ENCODE measurements around the gene CHD1L. TPM values are rescaled to one million over a fixed set of nuclear protein-coding genes. Genes with fewer than 3 reads are reported as not detected.
"Not testable (repeated sequence)": the region's sequence is repeated elsewhere in the genome, so short reads cannot be mapped to it uniquely, and the experiment has no call there.

Gene CHD1L
- total RNA-seq, 1 experiment from 2014 or later, result 19.8 TPM

GRCh38 chr1:147266381-147266780 is 23.9 kb downstream of the CHD1L start:
- no peak for DNase-seq (ENCODE audit: low spot score)

GRCh38 chr1:147267711-147268110 is 25.2 kb downstream of the CHD1L start:
- DNase-seq (ENCODE audit: low spot score), result no peak

- no peak for DNase-seq (ENCODE audit: low spot score)
Observed at GRCh38 chr1:147270721-147271120, 28.2 kb downstream of the CHD1L start.

GRCh38 chr1:147272042-147272441 is 29.6 kb downstream of the CHD1L start:
- DNase-seq (ENCODE audit: low spot score), result no peak

- DNase-seq (ENCODE audit: low spot score), result peak; percentile 71
Observed at GRCh38 chr1:147273409-147274336, 31.2 kb downstream of the CHD1L start.

GRCh38 chr1:147281950-147282349 is 39.5 kb downstream of the CHD1L start:
- no peak for DNase-seq (ENCODE audit: low spot score)

- DNase-seq (ENCODE audit: low spot score), result no peak
Observed at GRCh38 chr1:147283011-147283410, 40.5 kb downstream of the CHD1L start.

- DNase-seq (ENCODE audit: low spot score), result no peak
Observed at GRCh38 chr1:147287133-147287865, 44.8 kb downstream of the CHD1L start.

- no peak for DNase-seq (ENCODE audit: low spot score)
Observed at GRCh38 chr1:147292012-147292411, 49.5 kb downstream of the CHD1L start.

GRCh38 chr1:147292631-147293251 is 50.3 kb downstream of the CHD1L start:
- DNase-seq (ENCODE audit: low spot score), result no peak

- DNase-seq (ENCODE audit: low spot score), result no peak
Observed at GRCh38 chr1:147297438-147297837, 55.0 kb downstream of the CHD1L start.

- DNase-seq (ENCODE audit: low spot score), result not testable (repeated sequence)
Observed at GRCh38 chr1:147305803-147306202, 63.3 kb downstream of the CHD1L start.

GRCh38 chr1:147316968-147317367 is 74.5 kb downstream of the CHD1L start:
- no peak for DNase-seq (ENCODE audit: low spot score)

- not testable (repeated sequence) for DNase-seq (ENCODE audit: low spot score)
Observed at GRCh38 chr1:147326933-147327687, 84.6 kb downstream of the CHD1L start.

GRCh38 chr1:147334292-147334691 is 91.8 kb downstream of the CHD1L start:
- no peak for DNase-seq (ENCODE audit: low spot score)

- no peak for DNase-seq (ENCODE audit: low spot score)
Observed at GRCh38 chr1:147336291-147336690, 93.8 kb downstream of the CHD1L start.

GRCh38 chr1:147337040-147337630 is 94.7 kb downstream of the CHD1L start:
- no peak for DNase-seq (ENCODE audit: low spot score)

- no peak for DNase-seq (ENCODE audit: low spot score)
Observed at GRCh38 chr1:147338571-147338970, 96.1 kb downstream of the CHD1L start.

GRCh38 chr1:147341246-147341645 is 98.8 kb downstream of the CHD1L start:
- no peak for DNase-seq (ENCODE audit: low spot score)
